CD4-positive, alpha-beta T cell (primary cell): ENCODE results near the gene GSAP. TPM values are rescaled to one million over a fixed set of nuclear protein-coding genes. Genes with fewer than 3 reads are reported as not detected.

Experiments
- ATAC-seq: fragments of 200-7000 bp; cut with Tn5 transposase; one replicate; pipeline ENCODE4 v1.10.0; 2022; ENCODE audit warnings: mild to moderate bottlenecking; ENCODE audit not compliant: poor library complexity
- CTCF ChIA-PET: fragments of 350-600 bp; sonication (Branson Sonifier 250); formaldehyde crosslinking; loops from one replicate; lab custom pipeline; 2021; ENCODE audit warnings: antibody characterized with exemption, inconsistent platforms; lab: Charles Lee
- POLR2A ChIA-PET: fragments of 350-600 bp; sonication (Branson Sonifier 250); formaldehyde crosslinking; loops from one replicate; lab custom pipeline; 2021; ENCODE audit warnings: antibody characterized with exemption, inconsistent platforms; lab: Charles Lee
- DNase-seq, 14 experiments: peaks; one replicate each; pipeline ENCODE4 v3.0.0-alpha.2; 2013 to 2020; ENCODE audit warnings: mixed read lengths in 2 of 14
- H3K27ac ChIP-seq, 2 donors: one replicate each; pipeline versions ENCODE4 v1.5.1 to v1.7.0; 2013; ENCODE audit warnings: low read length in 2 of 2, low read depth in 1 of 2, mild to moderate bottlenecking in 1 of 2
- H3K27me3 ChIP-seq, 2 experiments: 1 replicate in 1 of 2; 2 replicates in 1 of 2; pipeline versions ENCODE4 v1.6.1 to v1.7.0; 2013; ENCODE audit warnings: low read length in 2 of 2, control low read depth in 1 of 2, mild to moderate bottlenecking in 1 of 2, moderate library complexity in 1 of 2; ENCODE audit not compliant: insufficient read depth in 2 of 2, control insufficient read depth in 1 of 2
- H3K36me3 ChIP-seq: one replicate; pipeline ENCODE4 v1.6.1; 2013; ENCODE audit warnings: low read length, control low read depth; ENCODE audit not compliant: insufficient read depth
- H3K4me1 ChIP-seq: one replicate; pipeline ENCODE4 v1.6.1; 2013; ENCODE audit warnings: low read length, control low read depth; ENCODE audit not compliant: insufficient read depth
- H3K4me3 ChIP-seq: one replicate; pipeline ENCODE4 v1.5.1; 2013; ENCODE audit warnings: mild to moderate bottlenecking, low read length, moderate library complexity
- H3K9me3 ChIP-seq, 2 experiments: 1 replicate in 1 of 2; 2 replicates in 1 of 2; pipeline versions ENCODE4 v1.6.1 to v1.7.0; 2013; ENCODE audit warnings: low read length in 2 of 2, mild to moderate bottlenecking in 2 of 2, control low read depth in 1 of 2, moderate library complexity in 1 of 2; ENCODE audit not compliant: control insufficient read depth in 1 of 2, insufficient read depth in 1 of 2
- H3K27ac Mint-ChIP-seq: one replicate; pipeline ENCODE4 v1.8.0; 2020; ENCODE audit warnings: mixed read lengths
- H3K27me3 Mint-ChIP-seq: one replicate; pipeline ENCODE4 v1.8.0; 2021; ENCODE audit warnings: mixed read lengths
- H3K36me3 Mint-ChIP-seq: one replicate; pipeline ENCODE4 v1.8.0; 2021; ENCODE audit warnings: low read depth, mixed read lengths
- H3K4me1 Mint-ChIP-seq: one replicate; pipeline ENCODE4 v1.8.0; 2021; ENCODE audit warnings: low read depth, mixed read lengths
- H3K4me3 Mint-ChIP-seq: one replicate; pipeline ENCODE4 v1.8.0; 2020; ENCODE audit warnings: mild to moderate bottlenecking, mixed read lengths
- H3K9me3 Mint-ChIP-seq: one replicate; pipeline ENCODE4 v1.8.0; 2020; ENCODE audit warnings: mixed read lengths
- CTCF ChIP-seq: fragments of 200-600 bp; IDR thresholded peaks from one replicate; pipeline ENCODE4 v1.8.0; 2022; ENCODE audit warnings: antibody characterized with exemption, mild to moderate bottlenecking
- intact Hi-C, 2 experiments: fragments of 100-400 bp; cut with DNase I in 1 of 2; cut with micrococcal nuclease in 1 of 2; formaldehyde crosslinking; loops; one replicate each; pipeline versions ENCODE4 v1.15.1 to v1.9.0; 2023 to 2025; cut with DNase I, micrococcal nuclease
- total RNA-seq, 174 experiments: library from RNA in 2 of 174; stranded (reverse) in 2 of 174; gene quantifications; one replicate each; pipeline ENCODE4 v1.2.3 and lab custom pipeline; 2021 to 2026

Gene GSAP
- total RNA-seq, 2 experiments from 2014 or later = 19.1 to 19.5 TPM

GRCh38 chr7:77339726-77340125, 76.4 kb downstream of the GSAP start:
- Mint-ChIP-seq H3K27me3 (no peaks in the 10 kb centered on the region), H3K36me3 (no peaks in the 10 kb centered on the region), H3K27ac (no peak overlapping the region), H3K4me1 (peaks cover 37% of the 10 kb centered on the region), H3K4me3 (no peak overlapping the region), H3K9me3 (no peaks in the 10 kb centered on the region)
- DNase-seq (no peak), ATAC-seq (no peak)
- Histone ChIP-seq H3K27me3 (no peaks in the 10 kb centered on the region), H3K27ac (no peak overlapping the region), H3K36me3 (no peaks in the 10 kb centered on the region), H3K9me3 (no peaks in the 10 kb centered on the region), H3K4me3 (no peak overlapping the region), H3K4me1 (peaks cover 15% of the 10 kb centered on the region)
- ChIA-PET CTCF (interaction anchor here (1.0 to 1.4 kb wide), 2 partner anchors 9 to 32 kb away, joined by 3 read pairs; no protein-coding TSS in a partner anchor), POLR2A (no interaction called here)
- no peak for TF ChIP-seq CTCF
- intact Hi-C loops = loop anchor here (10.0 kb wide), 1 partner anchor 215 kb away; the partner anchor contains the start of gene CCDC146 (in 2 of the 2)

DNA sequence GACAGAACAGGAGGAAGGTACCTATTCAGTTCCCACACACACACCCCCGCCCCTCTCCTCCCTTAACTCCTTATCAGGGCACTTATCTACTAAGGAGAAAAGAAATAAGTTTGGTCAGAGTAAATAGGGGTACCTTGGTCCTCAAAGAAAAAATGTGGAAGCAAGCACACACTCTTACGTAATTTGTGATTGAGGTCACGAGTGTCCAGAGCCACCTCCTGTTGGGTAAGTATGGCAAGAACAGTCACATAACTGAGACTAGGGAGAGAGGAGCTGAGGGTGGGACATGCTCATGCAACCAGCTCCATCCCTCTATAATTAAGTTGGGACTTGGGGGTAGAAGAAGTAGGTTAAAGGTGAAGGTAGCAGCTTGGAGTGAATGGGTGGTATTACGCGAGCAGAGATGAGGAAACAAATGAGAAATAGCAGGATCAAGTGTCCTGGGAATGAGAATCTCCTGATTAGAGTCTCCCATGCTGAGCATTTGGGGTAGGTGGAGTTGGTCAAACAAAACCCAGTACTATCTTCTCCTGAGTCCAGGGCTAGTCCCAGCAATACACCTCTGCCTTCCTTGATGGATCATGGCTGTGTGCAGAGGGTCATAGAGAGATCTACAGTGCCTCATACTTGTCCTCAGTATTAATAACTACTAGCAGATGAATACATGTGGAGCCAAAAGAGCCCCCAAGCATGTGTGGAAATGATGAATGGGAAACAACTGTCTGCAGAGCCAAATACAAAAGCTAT, 77.1 kb downstream of the GSAP start:
- Histone ChIP-seq H3K4me1 (peaks cover 15% of the 10 kb centered on the region), H3K9me3 (no peaks in the 10 kb centered on the region), H3K27me3 (no peaks in the 10 kb centered on the region), H3K27ac (no peak overlapping the region), H3K4me3 (no peak overlapping the region), H3K36me3 (no peaks in the 10 kb centered on the region)
- Mint-ChIP-seq H3K27me3 (no peaks in the 10 kb centered on the region), H3K36me3 (peaks cover 2% of the 10 kb centered on the region), H3K9me3 (no peaks in the 10 kb centered on the region), H3K27ac (no peak overlapping the region), H3K4me1 (peaks cover 37% of the 10 kb centered on the region), H3K4me3 (no peak overlapping the region)
- DNase-seq (peak in 1 of 14 experiments; percentile 45), ATAC-seq (no peak)
- ChIA-PET CTCF (interaction anchor here (1.0 to 1.4 kb wide), 2 partner anchors 10 to 33 kb away, joined by 3 read pairs; no protein-coding TSS in a partner anchor), POLR2A (no interaction called here)
- intact Hi-C loops = loop anchor here (10.0 kb wide), 1 partner anchor 214 kb away; the partner anchor contains the start of gene CCDC146 (in 2 of the 2)
- no peak for TF ChIP-seq CTCF

- Histone ChIP-seq H3K4me1 (peaks cover 15% of the 10 kb centered on the region), H3K4me3 (no peak overlapping the region), H3K27ac (no peak overlapping the region), H3K27me3 (no peaks in the 10 kb centered on the region), H3K36me3 (no peaks in the 10 kb centered on the region), H3K9me3 (no peaks in the 10 kb centered on the region)
- no peak for ATAC-seq
- no peak for TF ChIP-seq CTCF
- H3K4me3 Mint-ChIP-seq = no peak overlapping the region
- CTCF ChIA-PET = no interaction called here
- no peak for DNase-seq
- intact Hi-C loops = loop anchor here (10.0 kb wide), 1 partner anchor 213 kb away; the partner anchor contains the start of gene CCDC146 (in 2 of the 2)
- no peaks in the 10 kb centered on the region for H3K9me3 Mint-ChIP-seq
- peaks cover 37% of the 10 kb centered on the region for H3K4me1 Mint-ChIP-seq
- H3K27me3 Mint-ChIP-seq = no peaks in the 10 kb centered on the region
- POLR2A ChIA-PET = no interaction called here
- no peak overlapping the region for H3K27ac Mint-ChIP-seq
- peaks cover 4% of the 10 kb centered on the region for H3K36me3 Mint-ChIP-seq
Observed at GRCh38 chr7:77338260-77338659, 77.9 kb downstream of the GSAP start.
